Muscle of arm (tissue), 12 donors: Measurements from ENCODE around the gene RNF175. TPM values are rescaled to one million over a fixed set of nuclear protein-coding genes. Genes with fewer than 3 reads are reported as not detected.

ENCODE experiments used
- DNase-seq: peaks from one replicate; pipeline ENCODE4 v3.0.0-alpha.2; 2013
- polyA plus RNA-seq, 12 donors: library from polyadenylated mRNA; unstranded; fragments of 120-200 nt; gene quantifications; one replicate each; pipeline ENCODE4 v1.2.1, GENCODE V29; 2013; ENCODE audit not compliant: insufficient read length in 12 of 12

The RNF175 gene
- polyA plus RNA-seq, 12 donors, result 0.28 to 3.7 (median 0.59) TPM; not detected in 2

DNA sequence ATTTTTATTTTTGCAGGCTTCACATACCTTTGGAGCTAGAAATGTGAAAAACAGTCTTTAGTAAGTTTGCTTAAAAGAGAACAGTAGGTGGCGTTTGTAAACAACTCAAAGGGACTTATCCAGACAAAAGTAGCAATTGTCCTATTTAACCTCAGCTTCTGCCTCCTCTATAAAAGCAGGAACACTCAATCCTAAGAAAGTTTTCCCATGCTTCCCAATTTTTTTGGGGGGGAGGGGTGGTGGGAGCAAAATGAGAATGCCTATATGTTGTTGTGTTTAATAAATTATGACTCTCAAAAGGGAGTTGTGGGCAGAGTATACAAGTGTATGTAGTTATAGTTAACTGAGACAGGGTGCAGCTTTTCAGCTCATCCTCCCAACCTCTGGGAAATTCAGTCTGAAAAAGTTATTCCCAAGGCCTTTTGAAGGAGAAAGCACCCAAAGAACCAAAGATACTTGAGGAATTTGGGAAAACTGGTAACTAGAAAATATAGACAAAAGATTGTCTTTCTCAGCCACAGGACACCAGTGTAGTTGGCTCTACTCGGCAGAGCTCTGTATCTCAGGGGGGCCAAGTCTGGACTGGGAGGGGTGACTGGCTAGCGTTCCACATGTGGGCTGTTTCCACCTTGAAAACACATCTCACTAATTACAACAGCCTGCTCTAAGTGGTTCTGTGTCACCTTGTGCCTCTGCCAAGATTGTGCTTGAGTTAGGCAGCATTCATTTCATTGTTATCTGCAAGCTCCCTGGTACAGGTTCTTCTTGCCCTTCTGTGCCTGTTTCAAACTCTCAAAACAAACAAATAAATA is 26.3 kb upstream of the RNF175 start:
- DNase-seq, result peak; percentile 41

- DNase-seq, result no peak
These were observed 24.4 kb upstream of the RNF175 start for GRCh38 chr4:153784166-153784699.

DNA sequence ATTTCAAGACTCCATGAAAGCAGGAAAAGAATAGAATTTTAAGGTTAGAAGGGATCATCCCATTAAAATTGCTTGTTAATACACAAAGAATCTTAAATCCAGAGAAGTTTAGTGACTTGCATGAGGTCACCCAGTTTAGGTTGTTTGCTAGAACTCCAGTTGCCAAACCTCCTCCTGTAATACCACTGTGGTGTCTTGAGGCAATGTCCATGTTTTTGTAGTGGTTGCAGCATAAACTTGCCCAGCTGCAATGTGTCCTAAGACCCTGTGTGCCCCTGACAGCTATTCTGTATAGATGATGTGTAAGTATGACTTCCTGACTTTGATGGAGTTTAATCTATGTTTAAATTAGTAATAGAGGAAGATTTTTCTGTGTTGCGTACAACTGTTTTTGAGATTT is 22.8 kb upstream of the RNF175 start:
- no peak for DNase-seq

GRCh38 chr4:153781717-153782416 is 22.0 kb upstream of the RNF175 start:
- DNase-seq, result no peak

- DNase-seq, result no peak
These were observed 21.5 kb upstream of the RNF175 start for GRCh38 chr4:153781280-153781679.

- DNase-seq, result no peak
These were observed 21.1 kb upstream of the RNF175 start for GRCh38 chr4:153780876-153781275.

DNA sequence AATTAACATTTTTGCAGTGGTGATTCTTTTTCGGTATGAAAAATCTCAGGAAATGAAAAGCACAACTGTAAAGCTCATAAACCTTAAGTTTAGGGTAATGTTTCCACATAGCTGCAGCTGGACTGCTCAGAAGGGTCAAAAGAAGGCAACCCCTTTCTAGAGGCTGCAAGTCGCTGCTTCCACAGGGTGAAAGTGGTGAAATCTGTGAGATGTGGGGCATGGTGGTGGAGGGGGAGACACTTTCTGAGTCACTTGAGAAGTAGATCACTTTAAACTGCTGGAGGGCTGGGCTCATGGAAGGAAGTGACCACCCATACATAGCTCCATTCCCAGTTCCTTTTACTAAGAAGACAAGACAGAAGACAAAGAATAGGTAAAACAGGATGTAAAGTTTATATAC is 20.4 kb upstream of the RNF175 start:
- no peak for DNase-seq

DNA sequence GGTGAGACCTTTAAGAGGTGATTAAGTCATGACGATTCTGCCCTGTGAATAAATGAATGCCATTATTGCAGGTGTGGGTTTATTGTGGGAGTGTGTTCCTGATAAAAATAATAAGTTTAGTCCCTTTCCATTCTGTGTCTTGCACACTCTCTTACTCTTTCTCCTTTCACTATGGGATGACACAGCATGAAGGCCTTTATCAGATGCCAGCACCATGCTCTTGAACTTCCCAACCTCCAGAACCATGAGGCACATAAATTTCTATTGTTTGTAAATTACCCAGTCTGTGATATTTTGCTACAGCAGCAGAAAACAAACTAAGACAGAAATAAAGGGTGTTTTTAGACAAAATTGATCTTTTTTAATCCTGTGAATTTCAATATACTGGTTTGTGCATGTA is 18.6 kb upstream of the RNF175 start:
- DNase-seq, result no peak

- no peak for DNase-seq
These were observed 17.6 kb upstream of the RNF175 start for GRCh38 chr4:153777421-153777820.

DNA sequence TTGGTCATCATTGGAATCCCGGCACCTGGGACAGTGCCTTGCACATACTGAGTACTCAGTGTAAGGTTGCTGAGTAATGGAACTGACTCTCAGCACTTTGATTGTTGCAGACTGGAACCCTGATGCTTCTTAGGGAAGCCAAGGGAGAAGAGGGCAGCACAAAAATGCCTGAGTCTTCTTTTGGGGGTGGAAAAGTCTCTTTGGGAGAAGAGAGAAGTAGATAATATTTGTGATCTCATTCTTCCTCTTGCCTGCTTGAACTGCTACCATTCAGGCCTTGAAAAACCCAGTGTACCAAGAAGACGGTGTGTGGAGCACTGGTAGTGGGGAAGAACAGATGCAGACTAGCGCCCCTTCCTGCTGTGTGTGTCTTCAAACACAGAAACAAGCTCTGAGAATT is 16.8 kb upstream of the RNF175 start:
- DNase-seq, result no peak

DNA sequence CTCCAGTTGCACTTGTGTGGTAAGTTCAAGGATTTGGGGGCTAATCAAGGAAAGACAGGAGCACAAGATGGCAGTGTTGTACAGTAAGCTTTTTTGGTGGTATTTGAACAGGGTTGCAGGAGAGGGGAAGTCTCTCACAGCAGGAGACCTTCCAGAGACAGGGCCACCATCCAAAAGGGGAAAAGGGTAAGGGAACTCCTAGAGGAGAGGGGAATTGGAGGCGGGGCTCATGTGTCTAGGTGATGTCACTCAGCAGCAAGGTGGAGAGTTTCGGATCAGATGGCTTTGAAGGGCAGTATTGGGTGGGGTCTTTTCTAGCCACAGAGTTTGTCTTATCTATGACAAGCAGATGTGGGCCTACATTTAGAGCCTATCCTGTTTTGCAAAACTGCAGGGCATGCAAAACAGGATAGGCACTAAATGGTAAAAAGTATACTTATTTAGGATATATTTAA is 13.4 kb upstream of the RNF175 start:
- DNase-seq, result no peak

GRCh38 chr4:153771046-153771445 is 11.2 kb upstream of the RNF175 start:
- no peak for DNase-seq

GRCh38 chr4:153766758-153767157 is 6.9 kb upstream of the RNF175 start:
- DNase-seq, result no peak

GRCh38 chr4:153765894-153766293 is 6.1 kb upstream of the RNF175 start:
- DNase-seq, result no peak

DNA sequence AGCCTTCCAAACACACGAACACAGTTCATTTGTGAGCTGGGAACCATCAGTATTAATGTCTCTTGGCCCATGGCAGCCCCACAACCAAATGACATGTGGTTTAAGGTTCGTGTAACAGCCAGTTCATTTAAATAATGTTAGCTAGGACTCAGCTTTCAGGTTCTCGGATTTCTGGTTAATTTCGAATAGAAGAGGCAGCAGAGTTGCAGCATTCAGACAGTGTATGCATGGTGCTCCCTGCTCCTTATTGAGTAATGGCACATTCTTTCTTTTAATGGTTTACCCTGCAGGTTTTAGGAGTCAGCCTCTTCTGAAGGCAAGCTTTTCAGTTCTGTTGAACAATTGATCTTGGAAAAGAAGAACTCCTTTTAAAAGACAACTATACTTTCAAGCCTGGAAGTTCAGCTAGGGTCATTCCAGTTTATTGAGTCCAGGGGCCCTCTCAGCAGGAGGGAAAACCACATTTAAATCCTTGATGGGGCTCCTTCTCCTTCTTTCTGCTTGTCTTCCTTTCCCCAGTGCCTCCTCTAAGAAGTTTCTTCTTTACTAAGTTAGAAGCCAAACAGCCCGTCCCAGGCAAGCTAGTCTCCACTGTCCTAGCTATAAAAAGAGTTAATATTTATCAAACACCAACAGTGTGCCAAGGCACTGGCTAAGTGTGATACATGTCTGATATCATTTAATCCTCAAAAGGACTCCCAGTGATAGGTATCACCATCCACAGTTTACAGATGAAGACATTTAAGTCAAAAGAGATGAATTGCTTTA is 5.0 kb upstream of the RNF175 start:
- no peak for DNase-seq

DNA sequence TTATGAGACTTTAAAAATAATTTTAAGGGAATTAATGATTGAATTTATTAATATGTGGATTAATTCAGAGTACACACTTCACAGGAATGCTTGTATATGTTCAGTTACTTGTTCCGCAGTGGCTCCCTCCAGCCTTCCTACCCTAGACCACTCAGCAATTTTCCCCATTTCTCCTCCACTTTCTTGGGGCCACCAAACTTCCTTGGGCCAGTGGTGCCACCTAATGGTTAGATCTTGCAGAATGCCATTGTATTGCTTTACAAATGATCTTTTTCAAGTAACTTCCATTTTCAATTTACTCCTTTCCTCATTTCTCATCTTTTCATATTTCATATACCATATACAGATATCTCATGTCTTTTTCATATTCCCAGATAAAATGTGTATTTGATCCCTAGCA is 3.6 kb upstream of the RNF175 start:
- no peak for DNase-seq

DNA sequence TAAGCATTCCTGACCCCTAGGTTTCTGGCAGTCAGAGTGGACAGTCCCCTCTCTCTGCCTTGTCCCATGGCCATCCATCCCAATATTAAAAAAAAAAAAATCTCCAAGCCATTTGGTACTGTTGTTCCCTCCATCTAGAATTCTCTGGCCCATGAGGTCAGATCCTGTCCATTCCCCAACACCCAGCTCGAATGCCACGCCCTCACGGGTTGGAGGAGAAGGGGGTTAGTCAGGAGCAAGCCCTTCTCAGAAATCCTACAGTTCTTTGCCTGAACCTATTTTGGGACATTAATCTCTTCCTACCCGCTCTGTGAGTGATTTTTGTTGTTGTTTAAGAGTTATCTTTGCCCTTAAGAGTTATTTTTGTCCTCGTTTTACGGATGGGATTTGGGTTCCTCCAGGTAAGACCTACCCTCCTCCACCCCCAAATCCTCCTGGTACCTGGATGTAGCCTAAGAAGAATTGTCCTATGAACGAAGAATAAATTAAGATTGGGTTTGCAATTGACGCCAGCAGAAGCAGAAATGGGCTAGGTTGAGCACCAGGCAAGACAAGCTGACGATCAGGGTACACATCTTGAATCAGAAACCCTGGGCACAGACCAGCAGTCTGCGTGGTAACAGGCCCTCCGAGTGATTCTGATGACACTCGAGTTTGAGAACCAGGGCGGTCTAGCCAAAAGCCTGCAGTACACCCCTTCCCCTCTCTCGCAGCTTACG is 977 bp downstream of the RNF175 start:
- no peak for DNase-seq

DNA sequence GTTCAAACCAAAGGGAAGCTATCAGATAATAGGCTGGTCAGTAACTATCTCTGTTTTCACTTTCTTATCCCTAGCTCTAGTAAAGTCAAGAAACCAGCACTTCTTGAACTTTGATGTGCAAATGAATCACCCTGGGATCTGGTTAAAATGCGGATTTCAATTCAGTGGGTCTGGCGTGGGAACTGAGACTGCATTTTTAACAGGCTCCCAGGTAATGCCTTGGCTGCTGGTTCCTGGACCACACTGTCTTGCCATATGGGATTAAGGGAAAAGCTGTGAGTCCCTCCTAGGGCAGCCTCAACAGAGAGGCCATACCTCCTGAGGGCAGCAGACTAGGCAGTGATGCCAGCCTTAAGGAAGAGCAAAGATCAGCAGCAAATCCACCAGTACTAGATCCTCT is 1.7 kb downstream of the RNF175 start:
- no peak for DNase-seq

DNA sequence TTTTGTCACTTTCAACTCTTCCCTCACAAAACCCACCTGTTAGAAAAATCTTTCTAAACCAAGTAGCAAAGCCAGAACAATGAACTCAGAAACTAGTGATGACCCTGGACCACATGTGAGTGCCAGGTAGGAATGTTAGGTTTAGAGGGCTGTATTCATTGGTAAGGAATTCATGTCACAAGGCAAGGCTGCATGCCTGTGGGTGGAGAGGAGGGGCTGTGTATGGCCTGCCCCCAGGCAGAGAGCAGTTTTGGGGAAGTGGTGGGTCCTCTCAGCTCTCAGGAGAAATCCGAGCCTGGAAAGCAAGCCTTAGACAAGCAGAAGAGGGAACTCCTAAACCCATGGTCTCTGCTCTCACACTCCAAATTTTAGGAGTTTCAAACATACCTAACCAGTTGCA is 2.4 kb downstream of the RNF175 start:
- no peak for DNase-seq

GRCh38 chr4:153755186-153755585 is 4.6 kb downstream of the RNF175 start:
- DNase-seq, result no peak

DNA sequence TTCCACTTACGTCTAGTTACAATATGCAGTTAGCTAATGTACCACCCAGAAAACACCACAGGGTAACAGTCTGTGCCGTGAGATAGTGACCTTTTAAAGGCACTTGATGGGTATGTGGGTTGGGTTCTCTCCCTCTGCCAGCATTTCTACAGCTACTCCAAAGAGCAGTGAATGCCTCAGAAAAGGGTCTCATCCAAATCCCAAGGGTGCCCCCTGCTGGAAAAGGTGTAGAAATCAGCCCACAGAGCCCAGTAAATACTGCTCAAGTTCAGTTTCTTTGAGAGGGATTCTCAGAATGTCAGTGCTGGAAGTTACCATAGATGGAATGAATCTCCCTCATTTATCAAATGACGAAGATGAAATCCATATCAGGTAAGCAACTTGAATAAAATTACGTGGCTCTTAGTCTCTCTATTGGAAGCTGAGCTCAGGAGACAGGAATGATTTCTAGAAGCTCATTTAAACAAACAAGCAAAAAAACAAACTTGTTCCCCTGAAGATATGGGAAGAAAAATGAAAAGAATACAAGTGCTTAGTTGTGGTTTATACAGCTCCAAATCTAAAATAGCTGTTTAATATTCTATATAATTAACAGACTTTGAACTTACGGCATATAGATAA is 9.5 kb downstream of the RNF175 start:
- DNase-seq, result peak; percentile 67
